OCI-LY3 (cell line): ENCODE measurements around the gene HOXC11.

Experiments used
- H2AFZ ChIP-seq: fragments of 200-600, 300-600 bp; shearing (Covaris generic); 2 replicates; pipeline ENCODE4 v1.6.0; 2014; ENCODE audit warnings: antibody characterized with exemption, low read depth, low read length
- H3K27ac ChIP-seq: fragments of 200-600, 300-600 bp; sonication (generic); 2 replicates; pipeline ENCODE4 v1.5.1; 2014; ENCODE audit warnings: mild to moderate bottlenecking, low read length, moderate library complexity, mixed read lengths
- H3K27me3 ChIP-seq: fragments of 200-600, 300-600 bp; sonication (generic); 2 replicates; pipeline ENCODE4 v1.6.1; 2014; ENCODE audit warnings: low read depth, low read length, mixed read lengths
- H3K36me3 ChIP-seq: fragments of 200-600, 300-600 bp; sonication (generic); replicated peaks from 2 replicates; pipeline ENCODE3; 2014; ENCODE audit warnings: low read depth, low read length, mixed read lengths
- H3K4me1 ChIP-seq: fragments of 300-600, 200-600 bp; sonication (generic); 2 replicates; pipeline ENCODE4 v1.6.1; 2014; ENCODE audit warnings: low read length, mixed read lengths
- H3K4me2 ChIP-seq: fragments of 200-600, 300-600 bp; sonication (generic); 2 replicates; pipeline ENCODE4 v1.6.1; 2014; ENCODE audit warnings: low read length, mixed read lengths
- H3K4me3 ChIP-seq: fragments of 300-600, 200-600 bp; sonication (generic); 2 replicates; pipeline ENCODE4 v1.5.1; 2014; ENCODE audit warnings: antibody characterized with exemption, mild to moderate bottlenecking, low read length, moderate library complexity
- H3K79me2 ChIP-seq: fragments of 300-600, 200-600 bp; shearing (Covaris generic); 2 replicates; pipeline ENCODE4 v1.6.1; 2014; ENCODE audit warnings: mild to moderate bottlenecking, low read length, mixed read lengths
- H3K9ac ChIP-seq: fragments of 300-600, 200-600 bp; shearing (Covaris generic); 2 replicates; pipeline ENCODE4 v1.6.0; 2014; ENCODE audit warnings: mild to moderate bottlenecking, low read length, moderate library complexity
- H3K9me3 ChIP-seq: fragments of 200-600, 300-600 bp; shearing (Covaris generic); 2 replicates; pipeline ENCODE4 v1.6.1; 2014; ENCODE audit warnings: low read length, mixed read lengths; ENCODE audit not compliant: insufficient read depth
- H4K20me1 ChIP-seq: fragments of 200-600, 300-600 bp; sonication (generic); 2 replicates; pipeline ENCODE4 v1.6.1; 2016; ENCODE audit warnings: low read length, mixed read lengths; ENCODE audit not compliant: insufficient read depth
- CTCF ChIP-seq: fragments of 200-600, 300-600 bp; sonication (generic); IDR thresholded peaks from 2 replicates; pipeline ENCODE4 v1.5.1; 2014; ENCODE audit warnings: antibody characterized with exemption, low read length, low read depth
- EZH2phosphoT487 ChIP-seq: fragments of 200-600 bp; shearing (Covaris generic); IDR thresholded peaks from 2 replicates; pipeline ENCODE4 v1.6.1; 2018; ENCODE audit warnings: antibody characterized with exemption, mixed run types, low read depth

The HOXC11 gene

GRCh38 chr12:54018468-54018984 is 45.6 kb downstream of the HOXC11 start:
- peak overlapping the region; percentile 93 for H3K4me2 ChIP-seq
- H3K9ac ChIP-seq = peak overlapping the region; percentile 97
- H3K27me3 ChIP-seq = 0 out of 2 replicates have a peak, but pooled peaks cover 7% of the 10 kb centered on the region
- H3K4me3 ChIP-seq = peak overlapping the region; percentile 79
- no peaks in the 10 kb centered on the region for H3K9me3 ChIP-seq
- TF ChIP-seq CTCF (no peak), EZH2phosphoT487 (no peak)
- no peak overlapping the region for H2AFZ ChIP-seq
- no peaks in the 10 kb centered on the region for H3K79me2 ChIP-seq
- H3K27ac ChIP-seq = peak overlapping the region; percentile 78
- peaks cover 44% of the 10 kb centered on the region for H3K4me1 ChIP-seq
- no peaks in the 10 kb centered on the region for H4K20me1 ChIP-seq
- H3K36me3 ChIP-seq = no peaks in the 10 kb centered on the region

GRCh38 chr12:54019091-54019811 is 46.3 kb downstream of the HOXC11 start:
- Histone ChIP-seq H2AFZ (no peak overlapping the region), H4K20me1 (no peaks in the 10 kb centered on the region), H3K27me3 (0 out of 2 replicates have a peak, but pooled peaks cover 7% of the 10 kb centered on the region), H3K9me3 (no peaks in the 10 kb centered on the region), H3K4me3 (peak overlapping the region; percentile 79), H3K79me2 (no peaks in the 10 kb centered on the region), H3K4me2 (peak overlapping the region; percentile 93), H3K27ac (no peak overlapping the region), H3K4me1 (peaks cover 44% of the 10 kb centered on the region), H3K9ac (peak overlapping the region; percentile 97), H3K36me3 (no peaks in the 10 kb centered on the region)
- TF ChIP-seq CTCF = no peak
- no peak for TF ChIP-seq EZH2phosphoT487

- H3K4me1 ChIP-seq = peaks cover 52% of the 10 kb centered on the region
- H3K9me3 ChIP-seq = no peaks in the 10 kb centered on the region
- no peaks in the 10 kb centered on the region for H3K79me2 ChIP-seq
- H3K9ac ChIP-seq = no peak overlapping the region
- no peaks in the 10 kb centered on the region for H4K20me1 ChIP-seq
- no peak overlapping the region for H2AFZ ChIP-seq
- no peak overlapping the region for H3K4me3 ChIP-seq
- no peak overlapping the region for H3K27ac ChIP-seq
- 0 out of 2 replicates have a peak, but pooled peaks cover 7% of the 10 kb centered on the region for H3K27me3 ChIP-seq
- TF ChIP-seq EZH2phosphoT487 (no peak), CTCF (no peak)
- no peak overlapping the region for H3K4me2 ChIP-seq
- no peaks in the 10 kb centered on the region for H3K36me3 ChIP-seq
Measured at GRCh38 chr12:54019924-54020590, 47.1 kb downstream of the HOXC11 start.
